IMR-90 (cell line): ENCODE results near the gene ZDHHC22. TPM values are rescaled to one million over a fixed set of nuclear protein-coding genes. Genes with fewer than 3 reads are reported as not detected.

Experiments
- ATAC-seq: fragments of 200-7000 bp; cut with Tn5 transposase; 2 replicates; pipeline ENCODE4 v1.9.1; 2020; ENCODE audit warnings: low read depth, mild to moderate bottlenecking, moderate library complexity
- BruUV-seq: library from RNA; stranded (reverse); fragments of 400-500 nt; replicated peaks from 2 replicates; lab custom pipeline; 2021; lab: Mats Ljungman, UMichigan
- CTCF ChIA-PET: fragments of 300-600 bp; formaldehyde crosslinking; extraction: SDS; loops from one replicate; lab custom pipeline; 2021; ENCODE audit warnings: antibody characterized with exemption; lab: Yijun Ruan, JAX
- POLR2A ChIA-PET: fragments of 300-600 bp; sonication (Branson Sonifier 250); formaldehyde crosslinking; loops from one replicate; lab custom pipeline; 2022; ENCODE audit warnings: antibody characterized with exemption; ENCODE audit not compliant: unreplicated experiment; lab: Charles Lee
- DNase-seq: peaks from one replicate; pipeline ENCODE4 v3.0.0; 2013
- H2AFZ ChIP-seq: replicated peaks from 2 replicates; pipeline ENCODE3; 2013; ENCODE audit warnings: low read length, mild to moderate bottlenecking; ENCODE audit not compliant: poor library complexity
- H2AK5ac ChIP-seq: 2 replicates; pipeline ENCODE4 v1.6.1; 2013; ENCODE audit warnings: low read depth, low read length, inconsistent platforms
- H2AK9ac ChIP-seq: replicated peaks from 2 replicates; pipeline ENCODE3; 2013; ENCODE audit warnings: mild to moderate bottlenecking, low read depth, low read length, moderate library complexity; ENCODE audit not compliant: poor library complexity
- H2BK120ac ChIP-seq: 2 replicates; pipeline ENCODE4 v1.6.1; 2013; ENCODE audit warnings: low read depth, low read length, inconsistent platforms
- H2BK15ac ChIP-seq: 3 replicates; pipeline ENCODE4 v1.6.1; 2013; ENCODE audit warnings: low read depth, low read length, inconsistent platforms
- H2BK20ac ChIP-seq: 2 replicates; pipeline ENCODE4 v1.6.1; 2013; ENCODE audit warnings: low read depth, mild to moderate bottlenecking, inconsistent platforms, low read length, moderate library complexity
- H2BK5ac ChIP-seq: 2 replicates; pipeline ENCODE4 v1.6.1; 2013; ENCODE audit warnings: mild to moderate bottlenecking, low read depth, low read length, inconsistent platforms; ENCODE audit not compliant: poor library complexity, severe bottlenecking
- H3K14ac ChIP-seq: replicated peaks from 2 replicates; pipeline ENCODE4 v1.6.1; 2013; ENCODE audit warnings: low read depth, low read length, inconsistent platforms
- H3K18ac ChIP-seq: 2 replicates; pipeline ENCODE4 v1.6.1; 2013; ENCODE audit warnings: low read depth, low read length, control low read depth
- H3K23ac ChIP-seq: 2 replicates; pipeline ENCODE4 v1.6.1; 2013; ENCODE audit warnings: low read depth, low read length, inconsistent platforms
- H3K27ac ChIP-seq: 2 replicates; pipeline ENCODE4 v1.5.1; 2013; ENCODE audit warnings: mild to moderate bottlenecking, control low read depth, low read length; ENCODE audit not compliant: insufficient read depth
- H3K27me3 ChIP-seq: 2 replicates; pipeline ENCODE4 v1.6.1; 2013; ENCODE audit warnings: low read length; ENCODE audit not compliant: control insufficient read depth, insufficient read depth
- H3K36me3 ChIP-seq: 2 replicates; pipeline ENCODE4 v1.6.1; 2013; ENCODE audit warnings: low read length, mixed read lengths; ENCODE audit not compliant: control insufficient read depth, insufficient read depth
- H3K4ac ChIP-seq: 2 replicates; pipeline ENCODE4 v1.6.1; 2013; ENCODE audit warnings: low read depth, low read length, inconsistent platforms
- H3K4me1 ChIP-seq: 2 replicates; pipeline ENCODE4 v1.6.1; 2013; ENCODE audit warnings: low read length, mixed read lengths; ENCODE audit not compliant: control insufficient read depth, insufficient read depth
- H3K4me2 ChIP-seq: 2 replicates; pipeline ENCODE4 v1.6.1; 2013; ENCODE audit warnings: low read depth, mild to moderate bottlenecking, control low read depth, low read length, moderate library complexity
- H3K4me3 ChIP-seq: 2 replicates; pipeline ENCODE4 v1.5.1; 2013; ENCODE audit warnings: low read depth, mild to moderate bottlenecking, control low read depth, low read length, moderate library complexity; ENCODE audit not compliant: insufficient read depth
- H3K56ac ChIP-seq: 2 replicates; pipeline ENCODE4 v1.6.1; 2013; ENCODE audit warnings: low read length, inconsistent platforms; ENCODE audit not compliant: insufficient read depth; ENCODE audit errors: extremely low read depth
- H3K79me1 ChIP-seq, 2 experiments: 2 replicates each; pipeline ENCODE4 v1.6.1; 2013; ENCODE audit warnings: low read length in 2 of 2, inconsistent platforms in 1 of 2, low read depth in 1 of 2
- H3K9ac ChIP-seq: 2 replicates; pipeline ENCODE4 v1.6.1; 2013; ENCODE audit warnings: low read depth, low read length, control low read depth
- H3K9me1 ChIP-seq: 2 replicates; pipeline ENCODE4 v1.6.1; 2013; ENCODE audit warnings: low read length, inconsistent platforms; ENCODE audit not compliant: insufficient read depth
- H3K9me3 ChIP-seq: 2 replicates; pipeline ENCODE4 v1.6.1; 2013; ENCODE audit warnings: low read length; ENCODE audit not compliant: control insufficient read depth, insufficient read depth
- H4K20me1 ChIP-seq: 2 replicates; pipeline ENCODE4 v1.6.1; 2013; ENCODE audit warnings: low read length, inconsistent platforms; ENCODE audit not compliant: insufficient read depth
- H4K5ac ChIP-seq: 2 replicates; pipeline ENCODE4 v1.6.1; 2013; ENCODE audit warnings: mild to moderate bottlenecking, low read depth, low read length, control low read depth
- H4K8ac ChIP-seq, 2 experiments: 2 replicates each; pipeline ENCODE4 v1.6.1; 2013; ENCODE audit warnings: low read depth in 2 of 2, low read length in 2 of 2, control low read depth in 1 of 2, inconsistent platforms in 1 of 2
- H4K91ac ChIP-seq: 2 replicates; pipeline ENCODE4 v1.6.1; 2013; ENCODE audit warnings: low read depth, low read length, inconsistent platforms; ENCODE audit not compliant: insufficient read depth
- CEBPB ChIP-seq: IDR thresholded peaks from 2 replicates; pipeline ENCODE4 v1.6.1; 2012; ENCODE audit warnings: low read depth, low read length, improper control_type of control experiment
- CTCF ChIP-seq: conservative IDR thresholded peaks from 2 replicates; pipeline ENCODE4 v1.5.1; 2012; ENCODE audit warnings: mild to moderate bottlenecking, low read depth, low read length, improper control_type of control experiment
- ELK1 ChIP-seq: fragments of 150-350 bp; IDR thresholded peaks from 2 replicates; pipeline ENCODE4 v1.6.1; 2016; ENCODE audit warnings: low read depth, mild to moderate bottlenecking, low read length, moderate library complexity, borderline replicate concordance
- MXI1 ChIP-seq: IDR thresholded peaks from 2 replicates; pipeline ENCODE4 v1.6.1; 2012; ENCODE audit warnings: low read depth, mild to moderate bottlenecking, low read length, moderate library complexity, borderline replicate concordance
- RAD21 ChIP-seq: IDR thresholded peaks from 2 replicates; pipeline ENCODE4 v1.6.1; 2012; ENCODE audit warnings: low read length, improper control_type of control experiment
- RFX5 ChIP-seq: IDR thresholded peaks from 2 replicates; pipeline ENCODE4 v1.8.0; 2012; ENCODE audit warnings: low read depth, mild to moderate bottlenecking, low read length, moderate library complexity
- USF2 ChIP-seq: fragments of 150-350 bp; IDR thresholded peaks from 2 replicates; pipeline ENCODE4 v1.6.1; 2017; ENCODE audit warnings: mild to moderate bottlenecking, antibody characterized with exemption, low read length, low read depth
- WGBS, 2 experiments: methylation state at CpG; one replicate each; pipeline versions ENCODE4 v1.1.5 to v1.1.7; 2013; ENCODE audit warnings: missing lambda C conversion rate in 2 of 2; ENCODE audit not compliant: insufficient read length in 1 of 2; ENCODE audit errors: extremely low coverage in 2 of 2; 5-methylcytosine and 5-hydroxymethylcytosine counted together
- dilution Hi-C: fragments of 300-500 bp; cut with HindIII; formaldehyde crosslinking; loops from one replicate; pipeline ENCODE4 v1.14.3; 2018; ENCODE audit warnings: low sequenced_read_pairs; ENCODE audit not compliant: unreplicated experiment
- in situ Hi-C: fragments of 300-500 bp; cut with MboI; formaldehyde crosslinking; loops from 3 replicates; pipeline ENCODE4 v1.14.3; 2019; ENCODE audit warnings: low sequenced_read_pairs, inconsistent platforms, mixed read lengths
- intact Hi-C: fragments of 100-400 bp; cut with micrococcal nuclease; formaldehyde crosslinking; loops from 2 replicates; pipeline ENCODE4 v1.10.0; 2022
- polyA plus RNA-seq, 3 experiments: library from polyadenylated mRNA; depleted of rRNA; stranded (reverse); fragments of >200 nt; gene quantifications; 2 replicates each; pipeline ENCODE4 v1.2.3, GENCODE V29; 2012; ENCODE audit warnings: low replicate concordance in 1 of 3
- total RNA-seq: library from RNA; depleted of rRNA; stranded (reverse); fragments of >200 nt; gene quantifications from 2 replicates; pipeline ENCODE4 v1.2.3, GENCODE V29; 2012

ZDHHC22 gene
- total and polyA plus RNA-seq, 2 of the 4 experiments (the other 2 are of a cell fraction) = not detected

- H4K20me1 ChIP-seq = no peaks in the 10 kb centered on the region
- no peak overlapping the region for H4K91ac ChIP-seq
- H3K4me1 ChIP-seq = no peaks in the 10 kb centered on the region
- intact Hi-C loops (no loop called here), in situ Hi-C loops (no loop called here), dilution Hi-C loops (loop anchor here (25.0 kb wide), 1 partner anchor 198 kb away; no protein-coding TSS in a partner anchor)
- no peak overlapping the region for H3K56ac ChIP-seq
- no peak overlapping the region for H2AFZ ChIP-seq
- no peak overlapping the region for H2AK9ac ChIP-seq
- no peaks in the 10 kb centered on the region for H3K79me1 ChIP-seq
- H3K27ac ChIP-seq = no peak overlapping the region
- DNase-seq = no peak
- no peak for TF ChIP-seq CTCF
- no peak for TF ChIP-seq USF2
- no peak for TF ChIP-seq ELK1
- no peak for TF ChIP-seq MXI1
- TF ChIP-seq CEBPB = no peak
- TF ChIP-seq RFX5 = no peak
- no peak for TF ChIP-seq RAD21
- no peak overlapping the region for H3K23ac ChIP-seq
- H4K5ac ChIP-seq = no peak overlapping the region
- H4K8ac ChIP-seq = no peak overlapping the region
- ChIA-PET POLR2A (no interaction called here), CTCF (interaction anchor here (0.6 to 1.8 kb wide), 5 partner anchors 8 to 210 kb away, joined by 3 to 8 read pairs (median 4); no protein-coding TSS in a partner anchor)
- no peak overlapping the region for H3K18ac ChIP-seq
- no peak overlapping the region for H2AK5ac ChIP-seq
- no peak overlapping the region for H3K4me3 ChIP-seq
- no peaks in the 10 kb centered on the region for H3K9me3 ChIP-seq
- H2BK20ac ChIP-seq = no peak overlapping the region
- no peak overlapping the region for H2BK120ac ChIP-seq
- H3K4ac ChIP-seq = no peak overlapping the region
- H2BK5ac ChIP-seq = no peak overlapping the region
- H2BK15ac ChIP-seq = no peak overlapping the region
- no peaks in the 10 kb centered on the region for H3K9me1 ChIP-seq
- no TSS peak for BruUV-seq
- ATAC-seq = no peak
- no peak overlapping the region for H3K4me2 ChIP-seq
- H3K9ac ChIP-seq = no peak overlapping the region
- peaks cover 24% of the 10 kb centered on the region for H3K27me3 ChIP-seq
- 30% methylated on average over 3 of the region's 4 CpGs; no CpG with 5 or more reads in 1 of the 2 experiments for WGBS, 2 experiments
- H3K14ac ChIP-seq = no peak overlapping the region
- H3K36me3 ChIP-seq = no peaks in the 10 kb centered on the region
Observed at GRCh38 chr14:77085538-77085937, 56.1 kb downstream of the ZDHHC22 start.
